Sigmoid colon (tissue), 4 donors: Measurements from ENCODE around the gene PROP1.

ENCODE experiments used
- POLR2A ChIP-seq, 2 donors: fragments of 450-650 bp; IDR thresholded peaks; one replicate each; pipeline ENCODE4 v1.6.1; 2016; ENCODE audit warnings: antibody characterized with exemption in 2 of 2, mild to moderate bottlenecking in 2 of 2, moderate library complexity in 2 of 2
- POLR2AphosphoS5 ChIP-seq, 4 donors: sonication (generic); formaldehyde crosslinking; IDR thresholded peaks; one replicate each; pipeline ENCODE4 v1.6.1; 2017; ENCODE audit warnings: antibody characterized with exemption in 4 of 4
- TF ChIP-seq, protein P1 (sequence below), 4 experiments: fragments of 450-650 bp in 3 of 4; fragments of 200-600 bp in 1 of 4; IDR thresholded peaks; one replicate each; pipeline ENCODE4 v1.5.1; 2016 to 2019; ENCODE audit warnings: antibody characterized with exemption in 4 of 4, mild to moderate bottlenecking in 3 of 4, moderate library complexity in 2 of 4

DNA sequence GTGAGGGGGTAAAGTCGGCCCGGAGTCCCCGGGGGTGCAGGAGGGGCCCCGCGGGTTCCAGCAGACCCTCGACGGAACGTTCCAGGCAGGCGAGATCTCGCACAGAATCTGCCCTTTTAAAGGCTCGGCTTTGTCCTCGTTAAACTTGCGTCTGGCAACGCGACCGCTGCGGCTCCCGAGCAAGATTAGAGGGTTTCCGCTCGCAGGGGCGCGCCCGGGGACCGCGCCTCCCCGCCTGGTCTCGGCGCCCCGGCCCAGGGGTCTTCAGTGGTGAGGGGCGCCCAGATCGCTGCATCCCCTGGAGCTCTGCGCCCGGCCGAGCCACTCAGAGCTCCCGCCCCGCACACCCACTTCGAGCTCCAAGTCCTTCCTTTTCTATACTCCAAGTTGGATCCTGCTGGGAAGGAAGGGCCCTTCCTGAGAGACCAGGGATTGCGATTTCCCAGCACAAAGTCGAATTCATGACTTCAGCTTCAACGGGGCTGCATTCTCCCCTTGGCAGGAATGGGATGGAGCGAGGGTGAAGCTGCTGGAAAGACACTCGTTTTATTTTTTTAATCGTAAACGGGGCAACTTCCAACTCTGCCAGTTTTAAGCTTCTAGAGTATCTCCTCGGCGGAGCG lies 11.3 kb downstream of the PROP1 start:
- TF ChIP-seq POLR2AphosphoS5 (IDR thresholded peaks at IDR 0.05), result no peak
- TF ChIP-seq, protein P1, sequence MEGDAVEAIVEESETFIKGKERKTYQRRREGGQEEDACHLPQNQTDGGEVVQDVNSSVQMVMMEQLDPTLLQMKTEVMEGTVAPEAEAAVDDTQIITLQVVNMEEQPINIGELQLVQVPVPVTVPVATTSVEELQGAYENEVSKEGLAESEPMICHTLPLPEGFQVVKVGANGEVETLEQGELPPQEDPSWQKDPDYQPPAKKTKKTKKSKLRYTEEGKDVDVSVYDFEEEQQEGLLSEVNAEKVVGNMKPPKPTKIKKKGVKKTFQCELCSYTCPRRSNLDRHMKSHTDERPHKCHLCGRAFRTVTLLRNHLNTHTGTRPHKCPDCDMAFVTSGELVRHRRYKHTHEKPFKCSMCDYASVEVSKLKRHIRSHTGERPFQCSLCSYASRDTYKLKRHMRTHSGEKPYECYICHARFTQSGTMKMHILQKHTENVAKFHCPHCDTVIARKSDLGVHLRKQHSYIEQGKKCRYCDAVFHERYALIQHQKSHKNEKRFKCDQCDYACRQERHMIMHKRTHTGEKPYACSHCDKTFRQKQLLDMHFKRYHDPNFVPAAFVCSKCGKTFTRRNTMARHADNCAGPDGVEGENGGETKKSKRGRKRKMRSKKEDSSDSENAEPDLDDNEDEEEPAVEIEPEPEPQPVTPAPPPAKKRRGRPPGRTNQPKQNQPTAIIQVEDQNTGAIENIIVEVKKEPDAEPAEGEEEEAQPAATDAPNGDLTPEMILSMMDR (IDR thresholded peaks at IDR 0.05), result no peak
- TF ChIP-seq POLR2A (IDR thresholded peaks at IDR 0.05), result no peak
